Measurements from ENCODE around the gene HOTAIR.

HOTAIR gene

GRCh38 chr12:53993162-53994008 is 18.6 kb upstream of the HOTAIR start:
- no peak for TF ChIP-seq CTCF (conservative IDR thresholded peaks at IDR 0.05; ENCODE audit: low read depth, low read length)
- no peak overlapping the region for H3K4me3 ChIP-seq (ENCODE audit: low read depth, low read length)
- no peak for DNase-seq (ENCODE audit: low read depth)

GRCh38 chr12:53992377-53992889 is 17.7 kb upstream of the HOTAIR start:
- DNase-seq (ENCODE audit: low read depth) = no peak
- TF ChIP-seq CTCF (conservative IDR thresholded peaks at IDR 0.05; ENCODE audit: low read depth, low read length) = no peak
- H3K4me3 ChIP-seq (ENCODE audit: low read depth, low read length) = no peak overlapping the region

GRCh38 chr12:53991077-53991460 is 16.3 kb upstream of the HOTAIR start:
- TF ChIP-seq CTCF (conservative IDR thresholded peaks at IDR 0.05; ENCODE audit: low read depth, low read length) = no peak
- no peak overlapping the region for H3K4me3 ChIP-seq (ENCODE audit: low read depth, low read length)
- DNase-seq (ENCODE audit: low read depth) = no peak

GRCh38 chr12:53990311-53991076 is 15.7 kb upstream of the HOTAIR start:
- no peak for DNase-seq (ENCODE audit: low read depth)
- TF ChIP-seq CTCF (conservative IDR thresholded peaks at IDR 0.05; ENCODE audit: low read depth, low read length) = no peak
- no peak overlapping the region for H3K4me3 ChIP-seq (ENCODE audit: low read depth, low read length)

- no peak overlapping the region for H3K4me3 ChIP-seq (ENCODE audit: low read depth, low read length)
- DNase-seq (ENCODE audit: low read depth) = peak; percentile 66
- TF ChIP-seq CTCF (conservative IDR thresholded peaks at IDR 0.05; ENCODE audit: low read depth, low read length) = peak; percentile 64
These were observed 14.7 kb upstream of the HOTAIR start for GRCh38 chr12:53989227-53990113.

- no peak for TF ChIP-seq CTCF (conservative IDR thresholded peaks at IDR 0.05; ENCODE audit: low read depth, low read length)
These were observed 13.9 kb upstream of the HOTAIR start for GRCh38 chr12:53988541-53989226.

More at GRCh38 chr12:53988541-53989226, 13.9 kb upstream of the HOTAIR start:
- H3K4me3 ChIP-seq (ENCODE audit: low read depth, low read length) = no peak overlapping the region
- DNase-seq (ENCODE audit: low read depth) = no peak

Measured in choroid plexus epithelial cell (primary cell).